SK-N-SH (cell line): ENCODE data around the gene ARHGAP23. TPM values are rescaled to one million over a fixed set of nuclear protein-coding genes. Genes with fewer than 3 reads are reported as not detected.
"Not testable (repeated sequence)": the region's sequence is repeated elsewhere in the genome, so short reads cannot be mapped to it uniquely, and the experiment has no call there.

Experiments used
- CTCF ChIA-PET: fragments of 300-600, 350-600 bp; formaldehyde crosslinking; extraction: SDS; loops from one replicate; lab custom pipeline; 2021; lab: Yijun Ruan, JAX
- POLR2A ChIA-PET: fragments of 350-600 bp; sonication (Branson Sonifier 250); formaldehyde crosslinking; extraction: SDS; loops from one replicate; lab custom pipeline; 2020; ENCODE audit warnings: antibody characterized with exemption, inconsistent platforms; lab: Yijun Ruan, JAX
- DNase-seq: peaks from one replicate; pipeline ENCODE4 v3.0.0; 2012
- H2AFZ ChIP-seq: fragments of 200-600 bp; sonication (generic); 2 replicates; pipeline ENCODE4 v1.8.1; 2016; ENCODE audit warnings: antibody characterized with exemption, mild to moderate bottlenecking, low read depth
- H3F3A ChIP-seq: fragments of 200-600 bp; sonication (generic); replicated peaks from 2 replicates; pipeline ENCODE3; 2016; ENCODE audit warnings: antibody characterized with exemption, mild to moderate bottlenecking; ENCODE audit not compliant: insufficient read depth
- H3K27ac ChIP-seq, 2 experiments: fragments of 200-500 bp in 1 of 2; fragments of 200-600 bp in 1 of 2; sonication (Bioruptor generic) in 1 of 2; sonication (generic), shearing (Covaris generic) in 1 of 2; 2 replicates each; pipeline versions ENCODE4 v1.5.1 to v1.6.1; 2014 to 2016; ENCODE audit warnings: low read depth in 2 of 2, inconsistent platforms in 1 of 2, low read length in 1 of 2, mild to moderate bottlenecking in 1 of 2, mixed read lengths in 1 of 2
- H3K27me3 ChIP-seq: fragments of 200-600 bp; sonication (generic), shearing (Covaris generic); 2 replicates; pipeline ENCODE4 v1.6.1; 2016; ENCODE audit warnings: mixed run types; ENCODE audit not compliant: insufficient read depth
- H3K36me3 ChIP-seq, 2 experiments: fragments of 200-500 bp in 1 of 2; fragments of 200-600 bp in 1 of 2; sonication (Bioruptor generic) in 1 of 2; sonication (generic) in 1 of 2; replicated peaks in 1 of 2; 2 replicates each; pipeline versions ENCODE3 to v1.5.1; 2014 to 2016; ENCODE audit warnings: low read length in 1 of 2, mild to moderate bottlenecking in 1 of 2; ENCODE audit not compliant: insufficient read depth in 2 of 2, control insufficient read depth in 1 of 2
- H3K4me1 ChIP-seq, 2 experiments: fragments of 200-500 bp in 1 of 2; fragments of 200-600 bp in 1 of 2; sonication (Bioruptor generic) in 1 of 2; sonication (generic), shearing (Covaris generic) in 1 of 2; 2 replicates each; pipeline versions ENCODE4 v1.5.1 to v1.6.1; 2014 to 2016; ENCODE audit warnings: low read depth in 1 of 2, low read length in 1 of 2, mixed run types in 1 of 2; ENCODE audit not compliant: insufficient read depth in 2 of 2, control insufficient read depth in 1 of 2
- H3K4me2 ChIP-seq: fragments of 200-600 bp; sonication (generic), shearing (Covaris generic); 2 replicates; pipeline ENCODE4 v1.6.1; 2017; ENCODE audit warnings: mixed run types
- H3K4me3 ChIP-seq, 2 experiments: fragments of 200-500 bp in 1 of 2; fragments of 200-600 bp in 1 of 2; sonication (Bioruptor generic) in 1 of 2; sonication (generic), shearing (Covaris generic) in 1 of 2; 2 replicates each; pipeline versions ENCODE4 v1.5.1 to v1.8.1; 2014 to 2016; ENCODE audit warnings: low read depth in 2 of 2, inconsistent platforms in 1 of 2, low read length in 1 of 2, mild to moderate bottlenecking in 1 of 2, mixed read lengths in 1 of 2, moderate library complexity in 1 of 2
- H3K79me2 ChIP-seq: fragments of 200-600 bp; sonication (generic); 2 replicates; pipeline ENCODE4 v1.8.1; 2017; ENCODE audit warnings: mild to moderate bottlenecking; ENCODE audit not compliant: insufficient read depth
- H3K9ac ChIP-seq: fragments of 200-600 bp; sonication (generic); 2 replicates; pipeline ENCODE4 v1.6.1; 2017; ENCODE audit warnings: mixed run types
- H3K9me2 ChIP-seq: fragments of 200-600 bp; sonication (generic); 2 replicates; pipeline ENCODE4 v1.6.1; 2017; ENCODE audit warnings: mixed run types
- H3K9me3 ChIP-seq: fragments of 200-600 bp; sonication (generic); 2 replicates; pipeline ENCODE4 v1.6.1; 2017; ENCODE audit warnings: mixed run types, mild to moderate bottlenecking, moderate library complexity
- H4K20me1 ChIP-seq: fragments of 200-600 bp; sonication (generic); 2 replicates; pipeline ENCODE4 v1.6.1; 2017; ENCODE audit warnings: mild to moderate bottlenecking, mixed run types; ENCODE audit not compliant: insufficient read depth
- WGBS: methylation state at CpG from one replicate; pipeline ENCODE4 v1.1.6; 2017; ENCODE audit warnings: low lambda C conversion rate; 5-methylcytosine and 5-hydroxymethylcytosine counted together
- polyA plus RNA-seq, 3 experiments: library from polyadenylated mRNA; depleted of rRNA; stranded (reverse); fragments of >200 nt; gene quantifications; 2 replicates each; pipeline ENCODE4 v1.2.3, GENCODE V29; 2012

The ARHGAP23 gene
- polyA plus RNA-seq, 1 of the 3 experiments (the other 2 are of a cell fraction): 19.2 TPM

DNA sequence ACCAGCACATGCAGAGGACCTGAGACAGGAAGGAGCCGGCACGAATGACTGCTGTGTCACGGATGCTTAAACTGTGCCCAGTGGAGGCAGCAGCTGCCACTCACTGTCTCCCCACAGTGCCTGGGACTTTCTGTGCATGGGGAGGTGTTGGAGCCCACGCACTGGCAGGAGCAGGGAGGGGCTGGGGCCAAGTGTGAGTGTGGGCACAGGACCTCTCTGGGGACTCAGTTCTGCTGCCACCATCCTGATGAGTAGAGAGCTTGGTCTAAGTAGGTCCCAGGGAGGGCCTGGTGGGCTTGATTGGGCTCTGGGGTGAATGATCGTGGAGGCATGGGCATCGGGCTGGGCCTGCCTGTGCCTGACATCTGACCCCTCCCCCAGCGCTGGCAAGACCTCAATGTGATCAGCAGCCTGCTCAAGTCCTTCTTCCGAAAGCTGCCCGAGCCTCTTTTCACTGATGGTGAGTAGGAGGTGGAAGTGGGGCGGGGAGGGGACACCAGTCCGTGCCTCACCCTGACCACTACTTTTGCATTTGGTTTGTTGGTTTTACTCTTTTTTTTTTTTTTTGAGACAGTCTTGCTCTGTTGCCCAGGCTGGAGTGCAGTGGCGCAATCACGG is 57.5 kb downstream of the ARHGAP23 start:
- CTCF ChIA-PET: interaction anchor here (0.7 to 2.9 kb wide), 13 partner anchors 11 to 182 kb away, joined by 3 to 14 read pairs (median 4); no protein-coding TSS in a partner anchor
- H3K4me2 ChIP-seq, H2AFZ ChIP-seq, H3K9me3 ChIP-seq, H3K9ac ChIP-seq, H3K4me3 ChIP-seq, DNase-seq, H3K27ac ChIP-seq, POLR2A ChIA-PET, H3K9me2 ChIP-seq, H3K27me3 ChIP-seq, H4K20me1 ChIP-seq, H3K4me1 ChIP-seq: not testable (repeated sequence)
- Histone ChIP-seq H3F3A (peaks cover 17% of the 10 kb centered on the region), H3K79me2 (peaks cover 15% of the 10 kb centered on the region), H3K36me3 (peaks cover 20 to 37% of the 10 kb centered on the region in 2 experiments)
- 94% methylated on average over 12 of the region's 13 CpGs for WGBS

DNA sequence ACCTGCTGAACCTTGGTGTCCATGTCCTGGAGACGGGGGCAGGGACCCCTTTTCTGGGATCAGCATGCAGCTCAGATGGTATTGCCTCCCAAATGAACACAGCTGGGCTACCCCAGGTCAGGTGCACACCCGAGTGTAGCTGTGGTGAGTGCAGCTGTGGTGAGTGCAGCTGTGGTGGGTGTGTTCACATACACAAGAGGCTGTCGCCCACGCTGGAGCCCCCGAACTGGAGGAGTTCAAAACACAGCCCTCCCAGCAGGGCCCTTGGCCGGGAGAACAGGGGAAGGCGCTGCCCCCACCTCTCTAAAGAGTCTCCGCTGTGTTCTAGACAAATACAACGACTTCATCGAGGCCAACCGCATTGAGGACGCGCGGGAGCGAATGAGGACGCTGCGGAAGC is 61.5 kb downstream of the ARHGAP23 start:
- H3K27ac ChIP-seq, POLR2A ChIA-PET, H3K9ac ChIP-seq, H3K9me3 ChIP-seq, H3K9me2 ChIP-seq, H3F3A ChIP-seq, H3K4me2 ChIP-seq, H4K20me1 ChIP-seq, H3K27me3 ChIP-seq, DNase-seq, H2AFZ ChIP-seq, H3K4me1 ChIP-seq, H3K4me3 ChIP-seq: not testable (repeated sequence)
- CTCF ChIA-PET: interaction anchor here (1.0 to 3.2 kb wide), 5 partner anchors 20 to 178 kb away, joined by 3 to 15 read pairs (median 4); no protein-coding TSS in a partner anchor
- WGBS: 94% methylated on average over 17 of the region's 17 CpGs
- H3K79me2 ChIP-seq: peaks cover 20% of the 10 kb centered on the region
- H3K36me3 ChIP-seq: peaks cover 31 to 53% of the 10 kb centered on the region in 2 experiments

DNA sequence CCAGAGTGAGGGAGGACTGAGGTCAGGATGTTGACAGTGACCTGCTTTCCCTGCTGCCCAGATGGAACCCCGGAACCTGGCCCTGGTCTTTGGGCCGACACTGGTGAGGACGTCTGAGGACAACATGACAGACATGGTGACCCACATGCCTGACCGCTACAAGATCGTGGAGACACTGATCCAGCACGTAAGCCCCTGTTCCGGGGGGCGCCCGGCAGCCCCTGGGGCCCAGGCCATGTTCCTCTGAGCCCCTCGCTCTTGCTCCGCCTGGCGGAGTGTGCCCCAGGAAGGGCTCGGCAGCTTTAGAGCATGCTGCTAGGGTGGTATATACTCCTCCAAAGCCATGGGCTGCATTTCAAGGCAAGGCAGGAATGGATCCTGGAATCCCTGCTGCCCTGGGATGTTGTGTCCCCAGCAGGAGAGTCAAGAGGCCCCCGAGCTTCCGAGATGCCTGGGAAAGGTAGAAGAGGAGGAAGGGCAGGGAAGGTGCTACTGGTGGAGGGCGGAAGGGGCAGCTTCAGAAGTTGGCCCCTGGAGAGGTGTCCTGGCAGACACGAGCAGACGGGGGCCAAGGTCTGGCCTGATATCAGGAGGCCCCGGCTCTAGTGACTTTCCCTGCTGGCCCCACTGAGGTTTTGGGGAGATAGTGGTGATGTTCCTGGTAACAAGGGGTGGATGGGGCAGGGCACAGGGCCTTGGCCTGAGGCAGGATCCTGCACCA is 63.2 kb downstream of the ARHGAP23 start:
- peaks cover 14% of the 10 kb centered on the region; the same call in 1 of the 2 replicates for H3K79me2 ChIP-seq
- H3K9me3 ChIP-seq, H3K4me1 ChIP-seq, DNase-seq, POLR2A ChIA-PET, H2AFZ ChIP-seq, H3K27me3 ChIP-seq, H4K20me1 ChIP-seq, H3K4me2 ChIP-seq, H3F3A ChIP-seq, H3K9ac ChIP-seq, H3K27ac ChIP-seq, H3K9me2 ChIP-seq, H3K4me3 ChIP-seq: not testable (repeated sequence)
- peaks cover 41 to 45% of the 10 kb centered on the region in 2 experiments for H3K36me3 ChIP-seq
- CTCF ChIA-PET: interaction anchor here (0.6 to 2.9 kb wide), 13 partner anchors 15 to 882 kb away, joined by 3 to 32 read pairs (median 4); partner anchors contain the start of genes ARHGAP23 and SYNRG
- 81% methylated on average over 10 of the region's 19 CpGs for WGBS
